Vagina (tissue), 2 donors: ENCODE results near the gene MDFIC.

Experiments used
- CTCF ChIP-seq, 3 experiments: fragments of 450-650 bp in 2 of 3; fragments of 200-600 bp in 1 of 3; sonication (generic) in 1 of 3; IDR thresholded peaks; one replicate each; pipeline ENCODE4 v1.5.1; 2017 to 2019; ENCODE audit warnings: antibody characterized with exemption in 3 of 3, mild to moderate bottlenecking in 2 of 3, moderate library complexity in 2 of 3
- POLR2A ChIP-seq, 2 donors: fragments of 450-650 bp; IDR thresholded peaks; one replicate each; pipeline ENCODE4 v1.6.1; 2017; ENCODE audit warnings: antibody characterized with exemption in 2 of 2, mild to moderate bottlenecking in 2 of 2, moderate library complexity in 2 of 2
- POLR2AphosphoS5 ChIP-seq, 2 donors: sonication (generic); formaldehyde crosslinking; IDR thresholded peaks; one replicate each; pipeline ENCODE4 v1.9.0; 2017; ENCODE audit warnings: antibody characterized with exemption in 2 of 2, mild to moderate bottlenecking in 2 of 2, low read depth in 1 of 2; ENCODE audit not compliant: insufficient read depth in 1 of 2

GRCh38 chr7:114889646-114890285 is 32.1 kb upstream of the MDFIC start:
- no peak for TF ChIP-seq CTCF (IDR thresholded peaks at IDR 0.05)
- TF ChIP-seq POLR2A (IDR thresholded peaks at IDR 0.05), result no peak
- peak in 1 of 2 donors; percentile 41 for TF ChIP-seq POLR2AphosphoS5 (IDR thresholded peaks at IDR 0.05; ENCODE audit: insufficient read depth in 1 of 2, low read depth in 1 of 2)
